Gastroesophageal sphincter (tissue), 3 donors: ENCODE measurements around the gene SPEG.

Experiments
- POLR2AphosphoS5 ChIP-seq: sonication (generic); formaldehyde crosslinking; IDR thresholded peaks from one replicate; pipeline ENCODE4 v1.6.1; 2017; ENCODE audit warnings: antibody characterized with exemption
- TF ChIP-seq, protein P1 (sequence below), 4 experiments: fragments of 200-600 bp in 2 of 4; fragments of 450-650 bp in 2 of 4; sonication (generic) in 1 of 4; IDR thresholded peaks; one replicate each; pipeline ENCODE4 v1.5.1; 2017 to 2019; ENCODE audit warnings: antibody characterized with exemption in 4 of 4, mild to moderate bottlenecking in 2 of 4, moderate library complexity in 2 of 4

DNA sequence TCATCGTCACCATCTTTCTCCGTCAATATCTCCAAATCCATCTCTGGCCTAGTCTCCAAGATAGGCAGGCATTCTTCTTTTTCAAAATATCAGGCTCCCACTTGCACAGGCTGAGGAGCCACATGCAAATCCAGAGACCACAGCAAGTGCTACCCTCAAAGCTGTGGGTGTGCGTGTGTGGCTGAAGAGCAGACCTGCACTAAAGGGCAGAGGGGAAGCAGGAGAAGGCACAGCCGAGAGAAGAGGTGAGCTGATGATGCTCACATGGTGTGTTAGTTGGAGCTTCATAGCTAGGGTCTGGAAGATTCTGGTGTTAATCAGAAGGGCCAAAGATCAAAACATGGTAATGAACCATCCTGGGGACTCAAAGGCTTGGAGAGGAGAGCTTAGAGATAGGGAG lies 3.8 kb downstream of the SPEG start:
- TF ChIP-seq, protein P1, sequence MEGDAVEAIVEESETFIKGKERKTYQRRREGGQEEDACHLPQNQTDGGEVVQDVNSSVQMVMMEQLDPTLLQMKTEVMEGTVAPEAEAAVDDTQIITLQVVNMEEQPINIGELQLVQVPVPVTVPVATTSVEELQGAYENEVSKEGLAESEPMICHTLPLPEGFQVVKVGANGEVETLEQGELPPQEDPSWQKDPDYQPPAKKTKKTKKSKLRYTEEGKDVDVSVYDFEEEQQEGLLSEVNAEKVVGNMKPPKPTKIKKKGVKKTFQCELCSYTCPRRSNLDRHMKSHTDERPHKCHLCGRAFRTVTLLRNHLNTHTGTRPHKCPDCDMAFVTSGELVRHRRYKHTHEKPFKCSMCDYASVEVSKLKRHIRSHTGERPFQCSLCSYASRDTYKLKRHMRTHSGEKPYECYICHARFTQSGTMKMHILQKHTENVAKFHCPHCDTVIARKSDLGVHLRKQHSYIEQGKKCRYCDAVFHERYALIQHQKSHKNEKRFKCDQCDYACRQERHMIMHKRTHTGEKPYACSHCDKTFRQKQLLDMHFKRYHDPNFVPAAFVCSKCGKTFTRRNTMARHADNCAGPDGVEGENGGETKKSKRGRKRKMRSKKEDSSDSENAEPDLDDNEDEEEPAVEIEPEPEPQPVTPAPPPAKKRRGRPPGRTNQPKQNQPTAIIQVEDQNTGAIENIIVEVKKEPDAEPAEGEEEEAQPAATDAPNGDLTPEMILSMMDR (IDR thresholded peaks at IDR 0.05) = no peak
- TF ChIP-seq POLR2AphosphoS5 = no peak
